GM12892 (cell line): ENCODE measurements around the gene IRGQ.
"Not testable (repeated sequence)": the region's sequence is repeated elsewhere in the genome, so short reads cannot be mapped to it uniquely, and the experiment has no call there.

Source experiments
- DNase-seq: peaks from one replicate; pipeline ENCODE4 v3.0.0; 2011; ENCODE audit not compliant: insufficient read length
- FAIRE-seq: peaks from 2 replicates; lab custom pipeline; 2011; peaks lifted over from hg19 to GRCh38; lab: Jason Lieb, UNC
- POLR2A ChIP-seq: IDR thresholded peaks from 2 replicates; pipeline ENCODE4 v1.6.1; 2011; ENCODE audit warnings: low read depth, low read length, control low read depth
- POLR2AphosphoS5 ChIP-seq: IDR thresholded peaks from 2 replicates; pipeline ENCODE4 v1.6.1; 2011; ENCODE audit warnings: low read depth, low read length, control low read depth
- TAF1 ChIP-seq: IDR thresholded peaks from 2 replicates; pipeline ENCODE4 v1.6.1; 2011; ENCODE audit warnings: low read depth, mild to moderate bottlenecking, control low read depth, low read length, borderline replicate concordance

The IRGQ gene

GRCh38 chr19:43594081-43594697, 1.7 kb downstream of the IRGQ start:
- no peak for DNase-seq
- no peak for FAIRE-seq
- TF ChIP-seq POLR2A (no peak), TAF1 (no peak), POLR2AphosphoS5 (no peak)

DNA sequence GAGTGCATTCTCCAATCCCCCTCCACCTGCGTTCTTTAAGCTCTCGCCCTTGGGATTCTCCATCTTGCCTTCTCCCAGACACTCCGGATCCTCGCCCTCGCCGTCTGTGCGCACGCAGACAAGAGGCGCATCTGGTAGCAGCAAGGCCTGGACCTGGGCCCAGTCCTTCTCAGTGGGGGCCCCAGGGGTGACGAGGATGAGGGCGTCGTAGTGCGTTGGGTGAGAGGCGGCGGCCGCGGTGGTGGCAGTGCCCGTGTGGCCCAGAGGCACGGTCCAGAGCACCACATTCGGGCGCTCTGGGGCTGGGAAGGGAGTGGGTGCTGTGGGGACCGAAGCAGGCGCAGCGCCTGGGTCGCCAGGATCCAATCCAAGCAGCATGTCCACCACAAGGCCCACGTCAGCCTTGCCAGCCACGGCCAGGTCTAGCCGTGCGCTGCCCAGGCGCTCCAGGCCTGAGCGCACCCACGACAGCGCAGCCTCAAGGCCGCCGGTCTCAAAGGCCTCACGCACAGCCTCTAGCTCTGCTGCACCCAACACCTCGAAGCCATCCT, 3.1 kb downstream of the IRGQ start:
- no peak for DNase-seq
- TF ChIP-seq TAF1: no peak
- FAIRE-seq: no peak

GRCh38 chr19:43591904-43592772, 3.8 kb downstream of the IRGQ start:
- TF ChIP-seq TAF1: no peak
- no peak for TF ChIP-seq POLR2AphosphoS5
- TF ChIP-seq POLR2A: no peak
- FAIRE-seq (no peak), DNase-seq (no peak)

DNA sequence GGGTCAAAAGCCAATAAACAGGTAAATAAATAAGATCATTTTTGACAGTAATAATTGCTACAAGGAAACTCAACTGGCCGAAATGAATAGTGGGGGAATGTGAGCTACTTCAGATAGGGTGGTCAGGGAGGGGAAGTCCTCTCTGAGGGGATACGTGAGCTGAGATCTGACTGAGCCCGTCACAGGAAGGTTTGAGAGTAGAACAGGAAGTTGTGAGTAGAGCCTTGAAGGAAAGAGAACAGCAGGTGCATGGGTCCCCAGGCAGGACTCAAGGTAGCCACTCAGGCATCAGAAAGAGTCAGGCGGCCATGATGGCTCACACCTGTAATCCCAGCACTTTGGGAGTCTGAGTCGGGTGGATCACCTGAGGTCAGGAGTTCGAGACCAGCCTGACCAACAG, 6.3 kb downstream of the IRGQ start:
- DNase-seq (no peak), FAIRE-seq (no peak)
- no peak for TF ChIP-seq TAF1

DNA sequence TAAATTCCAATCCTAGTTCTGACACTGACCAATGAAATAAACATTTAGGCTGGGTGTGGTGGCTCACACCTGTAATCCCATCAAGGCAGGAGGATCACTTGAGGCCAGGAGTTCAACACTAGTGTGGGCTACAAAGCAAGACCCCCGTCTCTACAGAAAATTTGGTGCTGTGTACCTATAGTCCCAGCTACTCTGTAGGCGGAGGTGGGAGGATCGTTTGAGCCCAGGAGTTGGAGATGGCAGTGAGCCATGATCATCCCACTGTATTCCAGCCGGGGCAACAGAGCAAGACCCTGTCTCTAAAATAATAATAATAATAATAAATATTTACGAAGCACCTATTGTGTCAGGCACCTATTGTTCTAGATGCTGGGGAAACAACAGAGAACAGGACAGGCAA, 6.7 kb downstream of the IRGQ start:
- DNase-seq (no peak), FAIRE-seq (no peak)
- TF ChIP-seq POLR2AphosphoS5 (no peak), POLR2A (no peak), TAF1 (no peak)

- DNase-seq, FAIRE-seq: not testable (repeated sequence)
Measured at GRCh38 chr19:43587029-43587428, 8.9 kb downstream of the IRGQ start.

DNA sequence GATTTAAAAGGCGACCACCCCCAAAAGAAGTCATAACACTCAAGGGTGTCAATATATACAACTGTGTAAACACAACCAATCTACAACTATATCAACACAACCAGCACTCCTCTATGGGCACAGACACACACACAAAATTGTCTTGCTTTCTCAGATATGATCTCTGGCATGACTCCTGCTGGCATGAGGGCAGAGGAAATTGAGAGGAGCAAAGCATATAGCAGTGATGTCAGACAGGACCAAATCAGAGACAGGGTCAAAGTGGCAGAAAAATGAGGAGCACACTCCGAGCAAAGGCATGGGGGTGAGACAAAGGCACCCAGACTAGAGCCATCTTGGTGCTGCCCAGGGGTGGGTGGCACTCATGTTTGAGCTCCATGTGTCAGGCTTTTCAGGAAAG, 9.6 kb downstream of the IRGQ start:
- no peak for FAIRE-seq
- TF ChIP-seq TAF1: no peak
- no peak for TF ChIP-seq POLR2AphosphoS5
- no peak for TF ChIP-seq POLR2A
- no peak for DNase-seq

- TF ChIP-seq POLR2AphosphoS5 (no peak), TAF1 (no peak), POLR2A (no peak)
- DNase-seq (no peak), FAIRE-seq (no peak)
Measured at GRCh38 chr19:43584484-43584883, 11.4 kb downstream of the IRGQ start.

GRCh38 chr19:43582495-43582894, 13.4 kb downstream of the IRGQ start:
- TF ChIP-seq POLR2AphosphoS5 (no peak), TAF1 (no peak), POLR2A (no peak)
- DNase-seq: no peak
- FAIRE-seq: no peak

- FAIRE-seq (no peak), DNase-seq (no peak)
- TF ChIP-seq TAF1 (no peak), POLR2A (no peak), POLR2AphosphoS5 (no peak)
Measured at GRCh38 chr19:43581467-43581866, 14.5 kb downstream of the IRGQ start.

- DNase-seq: no peak
- TF ChIP-seq POLR2A: no peak
- TF ChIP-seq TAF1: no peak
- TF ChIP-seq POLR2AphosphoS5: no peak
- FAIRE-seq: no peak
Measured at GRCh38 chr19:43578787-43579186, 17.1 kb downstream of the IRGQ start.

GRCh38 chr19:43575955-43576878, 19.7 kb downstream of the IRGQ start:
- DNase-seq (no peak), FAIRE-seq (no peak)
- TF ChIP-seq POLR2A (no peak), TAF1 (no peak), POLR2AphosphoS5 (no peak)
